GM12872 (cell line): ENCODE data around the gene SGSH.

Experiments
- TF ChIP-seq, protein P1 (sequence below): IDR thresholded peaks from 3 replicates; pipeline ENCODE4 v1.5.1; 2011; ENCODE audit warnings: low read depth, mild to moderate bottlenecking, low read length, moderate library complexity; ENCODE audit not compliant: insufficient read depth

SGSH gene

DNA sequence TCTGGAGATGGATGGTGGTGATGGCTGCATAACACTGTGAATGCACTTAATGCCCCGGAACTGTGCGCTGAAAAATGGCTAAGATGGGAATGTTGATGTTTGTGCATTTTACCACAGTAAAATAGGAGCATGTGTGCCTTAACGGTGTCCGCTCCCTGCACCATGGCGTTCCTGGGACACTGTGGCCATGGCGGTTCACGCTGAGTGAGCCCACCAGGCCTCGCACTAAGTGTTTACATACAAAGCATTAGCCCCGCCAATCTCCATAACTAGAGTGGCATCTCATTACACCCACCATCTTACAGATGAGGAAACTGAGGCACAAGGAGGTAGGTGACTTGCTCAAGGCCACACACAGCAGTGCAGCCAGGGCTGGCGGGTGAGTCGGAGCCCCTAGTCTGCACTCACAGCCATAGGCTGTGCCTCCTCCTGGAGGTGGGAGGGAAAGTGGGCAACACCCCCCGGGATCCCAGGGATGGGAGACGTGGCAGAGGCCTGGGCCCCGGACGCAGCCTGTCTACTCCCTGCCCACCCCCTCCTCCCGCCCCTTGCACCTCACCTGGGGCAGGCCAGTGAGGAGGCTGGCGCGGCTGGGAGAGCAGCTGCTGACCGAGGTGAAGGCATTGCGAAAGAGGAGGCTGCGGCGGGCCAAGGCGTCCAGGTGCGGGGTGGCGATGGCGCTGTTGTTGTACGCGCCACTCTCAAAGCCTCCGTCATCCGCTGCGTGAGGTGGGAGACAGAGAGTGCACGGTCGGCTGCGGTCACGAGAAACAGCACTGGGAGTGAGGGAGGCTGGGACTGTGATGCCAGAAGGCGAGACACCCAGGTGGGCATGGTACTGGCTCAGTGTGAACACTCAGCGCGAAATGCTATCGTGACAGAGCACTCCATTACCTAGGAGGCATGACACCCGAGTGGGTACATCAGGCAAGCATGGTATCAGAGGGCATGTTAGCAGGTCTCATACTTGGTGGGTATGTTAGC lies 3.4 kb downstream of the SGSH start:
- TF ChIP-seq, protein P1, sequence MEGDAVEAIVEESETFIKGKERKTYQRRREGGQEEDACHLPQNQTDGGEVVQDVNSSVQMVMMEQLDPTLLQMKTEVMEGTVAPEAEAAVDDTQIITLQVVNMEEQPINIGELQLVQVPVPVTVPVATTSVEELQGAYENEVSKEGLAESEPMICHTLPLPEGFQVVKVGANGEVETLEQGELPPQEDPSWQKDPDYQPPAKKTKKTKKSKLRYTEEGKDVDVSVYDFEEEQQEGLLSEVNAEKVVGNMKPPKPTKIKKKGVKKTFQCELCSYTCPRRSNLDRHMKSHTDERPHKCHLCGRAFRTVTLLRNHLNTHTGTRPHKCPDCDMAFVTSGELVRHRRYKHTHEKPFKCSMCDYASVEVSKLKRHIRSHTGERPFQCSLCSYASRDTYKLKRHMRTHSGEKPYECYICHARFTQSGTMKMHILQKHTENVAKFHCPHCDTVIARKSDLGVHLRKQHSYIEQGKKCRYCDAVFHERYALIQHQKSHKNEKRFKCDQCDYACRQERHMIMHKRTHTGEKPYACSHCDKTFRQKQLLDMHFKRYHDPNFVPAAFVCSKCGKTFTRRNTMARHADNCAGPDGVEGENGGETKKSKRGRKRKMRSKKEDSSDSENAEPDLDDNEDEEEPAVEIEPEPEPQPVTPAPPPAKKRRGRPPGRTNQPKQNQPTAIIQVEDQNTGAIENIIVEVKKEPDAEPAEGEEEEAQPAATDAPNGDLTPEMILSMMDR: no peak

GRCh38 chr17:80214878-80215210 lies 5.3 kb downstream of the SGSH start:
- TF ChIP-seq, protein P1: no peak

DNA sequence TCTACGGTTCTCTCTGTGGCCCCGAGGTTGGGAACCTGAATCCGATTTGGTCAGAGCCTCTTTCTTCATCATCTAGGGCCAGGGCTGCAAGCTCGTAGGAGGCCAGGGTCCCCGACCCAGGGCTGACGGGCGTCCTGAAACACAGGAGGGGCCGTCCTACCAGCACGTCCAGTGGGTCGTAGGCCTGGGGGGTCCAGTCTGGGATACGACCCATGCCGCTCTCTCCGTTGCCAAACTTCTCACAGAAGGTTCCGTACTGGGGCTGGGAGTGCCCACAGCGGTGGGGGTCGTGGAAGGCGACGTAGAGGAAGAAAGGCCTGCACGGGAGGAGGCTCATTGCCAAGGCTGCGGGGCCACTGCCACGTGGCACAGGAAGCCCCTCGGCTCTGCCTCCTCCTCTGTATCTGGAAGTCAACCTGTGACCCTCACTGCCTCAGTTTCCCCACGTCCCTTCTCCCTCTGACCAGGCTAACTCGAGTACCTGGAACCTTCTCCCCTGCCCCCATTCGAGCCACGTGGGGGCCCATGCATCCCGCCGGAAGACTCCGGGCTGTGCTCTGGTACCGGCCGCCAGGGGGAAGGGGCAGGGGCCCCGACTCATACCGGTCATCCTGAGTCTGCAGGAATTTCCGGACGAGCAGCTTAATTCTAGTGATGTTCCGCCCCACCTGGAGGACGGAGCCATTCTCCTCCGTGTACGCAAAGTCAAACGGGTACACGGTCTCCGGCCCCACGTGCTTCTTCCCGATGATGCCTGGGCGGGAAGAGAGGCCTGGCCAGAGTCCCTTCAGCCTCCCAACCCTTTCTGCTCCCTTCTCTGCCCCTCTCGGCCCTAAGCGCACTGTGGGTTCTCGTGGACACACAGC lies 5.9 kb downstream of the SGSH start:
- TF ChIP-seq, protein P1: no peak

- TF ChIP-seq, protein P1: no peak
Observed at GRCh38 chr17:80213643-80213975, 6.5 kb downstream of the SGSH start.

GRCh38 chr17:80212962-80213642 lies 7.0 kb downstream of the SGSH start:
- TF ChIP-seq, protein P1: no peak

DNA sequence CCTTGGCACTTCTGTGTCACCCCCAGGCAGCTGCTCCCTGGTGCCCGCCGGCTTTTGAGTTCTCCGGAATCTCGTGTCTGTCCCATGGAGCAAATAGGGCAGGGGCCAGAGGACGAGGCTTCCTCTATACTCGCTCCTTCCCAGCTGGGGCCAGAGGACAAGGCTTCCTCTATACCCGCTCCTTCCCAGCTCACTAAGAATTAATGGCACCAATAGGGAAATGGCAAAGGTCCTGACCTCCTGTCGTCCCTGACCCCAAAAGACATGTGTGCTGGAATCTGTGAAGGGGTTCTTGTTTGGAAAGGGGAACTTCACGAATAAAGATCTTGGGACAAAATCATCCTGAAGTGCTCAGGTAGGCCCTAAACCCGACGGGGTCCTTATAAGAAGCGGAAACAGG lies 7.6 kb downstream of the SGSH start:
- TF ChIP-seq, protein P1: no peak

- TF ChIP-seq, protein P1: no peak
Observed at GRCh38 chr17:80212109-80212508, 8.0 kb downstream of the SGSH start.
